SKM-1 treated with dmso at 0.1 percent for 144 hours (cell line): ENCODE measurements around the gene ASNSD1.
"Not testable (repeated sequence)": the region's sequence is repeated elsewhere in the genome, so short reads cannot be mapped to it uniquely, and the experiment has no call there.

Source experiments
- DNase-seq: peaks from one replicate; lab custom pipeline; 2025; ENCODE audit not compliant: unreplicated experiment; lab: John Stamatoyannopoulos, UW

Gene ASNSD1

DNA sequence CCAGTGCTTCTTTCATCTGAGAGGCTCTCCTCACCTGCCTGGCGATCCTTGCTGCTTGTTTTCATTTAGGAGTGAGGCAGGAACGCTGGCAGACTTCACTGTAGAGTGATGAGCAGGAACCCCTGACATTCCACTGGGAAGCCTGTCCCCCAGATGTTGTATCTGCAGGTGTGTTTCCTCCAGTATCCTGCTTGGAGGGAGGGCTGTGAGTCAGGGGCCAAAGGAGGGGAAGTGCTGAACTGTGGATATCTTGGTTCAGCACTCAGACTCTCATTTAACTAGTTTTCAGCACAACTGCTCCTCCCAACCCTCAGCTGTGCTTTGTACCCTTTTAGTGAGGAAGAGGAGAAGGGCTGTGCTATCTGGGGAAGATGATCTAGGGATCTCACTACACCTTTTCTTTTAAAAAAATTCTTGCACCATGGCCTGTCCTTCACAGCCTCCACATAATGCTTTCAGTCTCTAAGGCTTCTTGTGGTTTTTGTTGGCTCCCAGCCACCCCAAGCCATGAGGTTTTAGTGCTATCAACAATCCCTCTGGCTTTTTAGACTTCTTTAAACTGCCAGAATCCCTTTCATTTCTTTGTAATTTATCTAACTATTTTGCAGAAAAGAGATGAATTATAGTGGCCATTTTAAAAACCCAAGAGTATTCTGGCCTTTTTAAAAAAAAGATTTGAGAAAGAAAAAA, 24.4 kb downstream of the ASNSD1 start:
- peak; percentile 20 for DNase-seq

DNA sequence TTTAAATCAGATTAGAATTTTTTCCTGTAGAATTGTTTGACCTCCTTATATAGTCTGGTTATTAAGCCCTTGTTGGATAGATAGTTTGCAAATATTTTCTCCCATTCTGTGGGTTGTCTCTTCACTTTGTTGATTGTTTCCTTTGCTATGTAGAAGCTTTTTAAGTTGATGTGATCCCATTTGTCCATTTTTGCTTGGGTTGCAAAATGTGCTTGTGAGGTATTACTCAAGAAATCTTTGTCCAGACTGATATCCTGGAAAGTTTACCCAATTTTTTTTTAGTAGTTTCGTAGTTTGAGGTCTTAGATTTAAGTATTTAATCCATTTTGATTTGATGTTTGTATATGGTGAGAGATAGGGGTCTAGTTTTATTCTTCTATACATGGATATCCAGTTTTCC, 26.5 kb downstream of the ASNSD1 start:
- DNase-seq: not testable (repeated sequence)

- no peak for DNase-seq
Measured at GRCh38 chr2:189696223-189696622, 35.0 kb downstream of the ASNSD1 start.

DNA sequence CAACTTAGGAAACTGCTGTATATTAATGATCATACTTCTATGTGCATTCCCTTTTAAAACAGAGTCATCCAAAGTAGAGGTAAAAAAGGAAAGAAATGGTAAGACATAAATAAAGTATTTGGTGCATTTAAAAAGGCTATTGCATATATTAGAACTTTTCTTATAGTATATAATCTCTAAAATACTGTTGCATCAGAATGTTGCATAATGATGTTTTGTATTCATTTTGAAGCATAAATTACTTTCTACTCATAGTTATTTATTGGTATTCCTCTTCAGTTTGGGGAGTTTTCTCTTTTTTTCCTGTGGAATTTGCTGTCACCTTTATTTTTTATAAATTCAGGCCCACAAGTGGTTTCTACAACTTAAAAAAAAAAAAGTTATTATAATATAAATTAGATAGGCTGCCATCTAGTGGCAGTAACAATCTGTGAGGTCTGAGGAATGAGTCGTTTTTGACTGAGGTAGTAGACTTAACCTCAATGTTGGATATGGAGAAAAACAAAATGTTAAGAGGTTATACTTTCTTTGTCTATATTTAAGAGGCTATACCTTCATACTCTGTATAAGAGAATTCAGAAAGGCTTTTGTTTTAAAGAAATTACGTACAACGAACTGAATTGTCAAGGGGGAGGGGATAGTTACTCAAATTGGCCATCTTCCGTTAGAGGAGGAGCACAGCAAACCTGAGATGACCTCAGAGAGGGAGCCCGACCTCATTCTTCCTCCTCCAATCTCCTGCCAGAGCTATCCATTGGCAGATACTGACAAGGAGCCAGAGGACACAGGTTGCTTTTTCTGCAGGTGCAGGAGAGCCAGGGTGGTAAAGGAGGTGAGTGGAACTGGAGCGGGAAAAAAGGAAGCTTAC, 37.0 kb downstream of the ASNSD1 start:
- DNase-seq: peak; percentile 25

- no peak for DNase-seq
Measured at GRCh38 chr2:189700681-189701080, 39.4 kb downstream of the ASNSD1 start.

- no peak for DNase-seq
Measured at GRCh38 chr2:189702071-189702470, 40.8 kb downstream of the ASNSD1 start.

- no peak for DNase-seq
Measured at GRCh38 chr2:189709501-189710221, 48.4 kb downstream of the ASNSD1 start.

GRCh38 chr2:189717593-189717992, 56.3 kb downstream of the ASNSD1 start:
- not testable (repeated sequence) for DNase-seq

DNA sequence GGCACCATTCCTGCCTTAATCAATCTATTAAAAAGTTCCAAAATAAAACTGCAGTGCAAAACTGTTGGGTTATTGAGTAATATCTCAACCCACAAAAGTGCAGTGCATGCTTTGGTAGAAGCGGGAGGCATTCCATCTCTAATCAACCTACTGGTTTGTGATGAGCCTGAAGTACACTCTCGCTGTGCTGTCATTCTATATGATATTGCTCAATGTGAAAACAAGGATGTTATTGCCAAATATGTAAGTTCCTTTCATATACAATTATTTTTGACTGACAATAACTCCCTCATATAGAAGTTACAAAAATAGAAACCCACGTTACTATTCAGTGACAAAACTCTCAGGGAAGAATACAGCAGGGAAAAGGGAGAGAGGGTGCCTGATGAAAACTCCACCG, 58.3 kb downstream of the ASNSD1 start:
- peak; percentile 10 for DNase-seq
